C4-2B (cell line): Measurements from ENCODE around the gene TPR.

Experiments used
- ZFX ChIP-seq: fragments of 450-650 bp; IDR thresholded peaks from 2 replicates; pipeline ENCODE4 v1.6.1; 2017
- TF ChIP-seq, protein P1 (sequence below): fragments of 450-650 bp; conservative IDR thresholded peaks from 2 replicates; pipeline ENCODE4 v1.5.1; 2017; ENCODE audit warnings: mild to moderate bottlenecking

DNA sequence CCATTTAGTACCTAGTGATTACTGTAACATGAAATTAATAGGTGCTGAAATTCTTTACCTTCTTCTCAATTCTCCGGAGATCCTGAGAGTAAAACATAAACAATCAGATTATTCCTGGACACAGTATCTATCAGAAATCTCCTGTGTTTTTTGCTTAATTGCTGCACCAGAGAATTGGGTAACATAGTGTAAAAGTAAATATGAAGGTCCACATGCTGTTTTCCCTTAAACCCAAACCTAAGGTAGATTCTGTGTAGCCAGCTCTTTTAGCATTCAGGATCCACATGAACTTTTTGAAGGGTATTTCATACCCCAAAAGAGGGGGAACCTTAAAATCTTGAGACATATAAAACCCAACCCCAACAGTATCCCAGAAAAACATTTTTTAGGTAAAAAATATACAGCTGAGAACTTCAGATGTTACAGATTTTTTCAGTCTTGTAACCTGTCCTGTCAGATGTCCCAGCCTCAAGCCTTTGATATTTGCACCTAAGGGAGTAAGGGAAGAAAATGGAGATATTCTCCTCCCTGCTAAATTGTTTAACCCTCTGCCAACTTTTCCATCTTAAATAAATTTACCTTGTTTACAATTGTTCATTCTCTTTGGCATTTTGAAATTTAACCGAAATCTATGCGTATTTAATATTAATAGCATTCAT, 11.8 kb upstream of the TPR start:
- TF ChIP-seq, protein P1, sequence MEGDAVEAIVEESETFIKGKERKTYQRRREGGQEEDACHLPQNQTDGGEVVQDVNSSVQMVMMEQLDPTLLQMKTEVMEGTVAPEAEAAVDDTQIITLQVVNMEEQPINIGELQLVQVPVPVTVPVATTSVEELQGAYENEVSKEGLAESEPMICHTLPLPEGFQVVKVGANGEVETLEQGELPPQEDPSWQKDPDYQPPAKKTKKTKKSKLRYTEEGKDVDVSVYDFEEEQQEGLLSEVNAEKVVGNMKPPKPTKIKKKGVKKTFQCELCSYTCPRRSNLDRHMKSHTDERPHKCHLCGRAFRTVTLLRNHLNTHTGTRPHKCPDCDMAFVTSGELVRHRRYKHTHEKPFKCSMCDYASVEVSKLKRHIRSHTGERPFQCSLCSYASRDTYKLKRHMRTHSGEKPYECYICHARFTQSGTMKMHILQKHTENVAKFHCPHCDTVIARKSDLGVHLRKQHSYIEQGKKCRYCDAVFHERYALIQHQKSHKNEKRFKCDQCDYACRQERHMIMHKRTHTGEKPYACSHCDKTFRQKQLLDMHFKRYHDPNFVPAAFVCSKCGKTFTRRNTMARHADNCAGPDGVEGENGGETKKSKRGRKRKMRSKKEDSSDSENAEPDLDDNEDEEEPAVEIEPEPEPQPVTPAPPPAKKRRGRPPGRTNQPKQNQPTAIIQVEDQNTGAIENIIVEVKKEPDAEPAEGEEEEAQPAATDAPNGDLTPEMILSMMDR, result no peak
- no peak for TF ChIP-seq ZFX
